GM19043 (cell line): Measurements from ENCODE around the gene TOGARAM1.
"Not testable (repeated sequence)": the region's sequence is repeated elsewhere in the genome, so short reads cannot be mapped to it uniquely, and the experiment has no call there.

Source experiments
- ATAC-seq: cut with Tn5 transposase; IDR thresholded peaks from one replicate; pipeline ENCODE4 v1.9.1; 2021; ENCODE audit warnings: low read depth; ENCODE audit not compliant: unreplicated experiment

TOGARAM1 gene

GRCh38 chr14:45034730-45035129 is 72.7 kb downstream of the TOGARAM1 start:
- no peak for ATAC-seq

DNA sequence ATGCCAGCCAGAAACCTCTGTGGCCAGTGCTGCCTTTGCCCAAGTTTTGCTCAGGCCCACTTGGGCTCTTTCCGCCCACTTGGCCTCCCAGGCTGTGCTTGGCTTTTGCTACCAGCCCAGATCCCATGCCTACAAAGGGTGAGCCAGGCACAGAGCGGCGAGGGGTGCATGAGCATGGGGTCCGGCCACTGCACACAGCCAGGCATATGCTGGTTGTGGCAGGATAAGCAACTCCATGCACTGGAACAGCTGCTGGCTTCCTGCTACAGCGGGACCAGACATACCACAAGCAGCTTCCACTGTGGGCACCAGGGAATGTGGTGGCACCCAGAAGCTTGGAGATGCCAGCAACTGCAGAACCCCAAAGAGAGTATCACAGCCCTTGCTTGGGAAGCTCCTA is 76.3 kb downstream of the TOGARAM1 start:
- no peak for ATAC-seq

DNA sequence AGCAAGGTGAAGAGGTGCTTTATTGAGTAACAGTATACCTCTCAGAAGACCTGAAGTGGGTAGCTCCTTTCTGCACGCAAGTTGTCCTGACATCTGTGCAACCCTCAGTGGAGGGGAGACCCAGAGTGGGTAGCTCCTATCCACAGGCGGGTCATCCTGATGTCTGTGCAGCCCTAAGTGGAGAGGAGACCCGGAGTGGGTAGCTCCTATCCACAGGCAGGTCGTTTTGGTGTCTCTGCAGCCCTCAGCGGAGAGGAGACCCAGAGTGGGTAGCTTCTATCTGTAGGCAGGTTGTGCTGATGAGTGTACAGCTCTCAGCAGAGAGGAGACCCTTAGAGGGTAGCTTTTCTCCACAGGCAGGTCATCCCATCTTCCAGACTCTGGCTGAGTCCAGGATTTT is 76.9 kb downstream of the TOGARAM1 start:
- ATAC-seq: no peak

DNA sequence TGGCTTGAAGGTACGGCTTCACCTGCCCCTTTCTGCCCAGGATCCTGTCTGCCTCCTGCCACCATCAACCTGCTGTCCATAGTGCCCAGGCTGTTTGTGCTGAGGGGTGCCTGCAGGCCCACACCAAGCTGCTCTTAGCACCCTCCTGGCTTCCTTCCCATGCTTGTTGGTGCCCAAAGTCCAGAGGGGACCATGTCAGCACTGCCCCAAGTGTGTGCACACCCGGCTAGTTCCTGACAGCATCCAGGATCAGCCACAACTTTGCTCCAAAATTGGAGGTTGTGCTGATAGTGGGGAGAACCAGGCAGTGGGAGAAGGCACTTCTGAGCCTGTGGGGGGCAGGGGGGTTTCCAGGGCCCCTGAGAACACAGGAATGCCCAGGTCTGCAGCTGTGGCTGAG is 77.4 kb downstream of the TOGARAM1 start:
- ATAC-seq: no peak

- no peak for ATAC-seq
Measured at GRCh38 chr14:45041641-45042040, 79.7 kb downstream of the TOGARAM1 start.

DNA sequence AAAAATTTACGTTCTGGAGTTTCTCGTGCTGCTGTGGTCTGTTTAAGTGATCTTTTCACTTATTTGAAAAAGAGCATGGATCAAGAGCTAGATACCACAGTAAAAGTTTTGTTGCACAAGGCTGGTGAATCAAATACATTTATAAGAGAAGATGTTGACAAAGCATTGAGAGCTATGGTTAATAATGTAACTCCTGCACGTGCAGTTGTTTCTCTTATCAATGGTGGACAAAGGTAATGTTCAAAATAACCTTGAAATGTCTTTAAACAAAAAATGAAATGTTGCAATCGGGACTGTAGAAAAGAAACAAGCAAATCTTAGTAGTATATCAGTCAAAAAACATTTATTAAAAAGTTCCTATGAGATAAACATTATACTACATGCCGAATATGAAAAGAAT is 82.6 kb downstream of the TOGARAM1 start:
- ATAC-seq: no peak

DNA sequence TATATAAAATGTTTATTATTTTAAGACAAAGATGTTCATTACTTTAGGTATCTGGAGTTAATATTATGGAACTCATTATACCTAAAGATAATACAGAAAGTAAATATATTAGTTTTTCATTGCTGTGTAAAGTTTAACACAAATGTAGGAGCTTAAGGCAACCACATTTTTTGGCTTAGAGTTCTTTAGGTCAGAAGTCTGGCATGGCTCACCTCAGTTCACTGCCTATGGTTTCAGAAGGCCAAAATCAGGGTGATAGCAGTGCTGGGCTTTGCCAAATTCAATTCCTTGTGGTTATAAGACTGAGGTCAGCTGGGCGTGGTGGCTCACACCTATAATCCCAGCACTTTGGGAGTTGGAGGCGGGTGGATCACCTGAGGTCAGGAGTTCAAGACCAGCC is 86.4 kb downstream of the TOGARAM1 start:
- ATAC-seq: no peak

DNA sequence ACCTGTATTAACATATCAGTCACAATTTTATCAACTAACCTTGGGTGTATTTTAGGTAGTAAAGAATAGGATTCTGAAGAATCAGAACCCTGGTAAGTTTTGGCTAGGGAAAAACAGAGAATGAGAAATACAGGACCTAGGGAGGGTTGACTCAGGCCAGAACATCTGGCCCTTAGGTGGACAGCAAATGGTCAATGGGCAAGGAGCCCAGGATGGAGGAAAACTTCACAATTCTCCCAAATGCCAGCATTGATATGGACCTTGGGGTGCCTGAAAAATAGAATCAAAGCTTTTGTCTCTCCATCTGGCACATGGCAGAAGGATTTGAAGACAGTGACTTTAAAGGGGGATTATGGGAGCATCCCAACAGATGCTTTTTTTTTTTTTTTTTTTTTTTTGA is 89.2 kb downstream of the TOGARAM1 start:
- ATAC-seq: no peak

- ATAC-seq: no peak
Measured at GRCh38 chr14:45051896-45052295, 89.9 kb downstream of the TOGARAM1 start.

DNA sequence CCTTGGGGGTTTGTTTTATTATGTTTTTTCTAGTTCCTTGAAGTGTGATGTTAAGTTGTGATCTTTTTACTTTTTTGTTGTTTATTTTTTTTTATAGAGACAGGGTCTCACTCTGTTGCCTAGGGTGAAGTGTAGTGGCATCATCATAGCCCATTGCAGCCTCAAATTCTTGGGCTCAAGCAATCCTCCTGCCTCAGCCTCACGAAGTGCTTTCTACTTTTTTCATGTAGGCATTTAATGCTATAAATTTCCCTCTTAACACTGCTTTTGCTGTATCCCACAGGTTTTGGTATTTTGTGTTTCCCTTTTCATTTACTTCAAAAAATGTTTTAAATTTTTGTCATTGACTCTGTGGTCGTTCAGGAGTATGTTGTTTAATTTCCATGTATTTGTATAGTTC is 95.4 kb downstream of the TOGARAM1 start:
- no peak for ATAC-seq

- ATAC-seq: no peak
Measured at GRCh38 chr14:45057881-45058364, 95.9 kb downstream of the TOGARAM1 start.

DNA sequence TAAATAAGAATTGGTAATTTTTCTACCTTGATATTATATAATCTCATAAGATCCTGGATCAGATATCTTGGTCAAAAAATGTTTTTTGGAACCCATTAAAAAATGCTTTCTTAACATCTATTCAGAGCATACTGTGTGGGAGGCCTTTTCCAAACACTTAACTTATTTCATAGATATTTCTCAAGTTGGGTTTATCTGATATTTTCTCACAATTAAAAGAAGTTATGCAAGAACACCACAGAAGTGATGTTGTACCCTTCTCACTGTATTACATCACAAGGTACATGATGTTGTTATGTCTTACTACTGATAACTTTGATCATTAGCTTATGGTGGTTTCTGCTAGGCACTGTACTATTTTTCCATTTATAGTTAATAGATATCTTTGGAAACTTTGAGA is 98.6 kb downstream of the TOGARAM1 start:
- ATAC-seq: no peak

GRCh38 chr14:45065540-45065939 is 103.5 kb downstream of the TOGARAM1 start:
- ATAC-seq: no peak

GRCh38 chr14:45065956-45066355 is 104.0 kb downstream of the TOGARAM1 start:
- ATAC-seq: no peak

- no peak for ATAC-seq
Measured at GRCh38 chr14:45066667-45067066, 104.7 kb downstream of the TOGARAM1 start.

- no peak for ATAC-seq
Measured at GRCh38 chr14:45068396-45068795, 106.4 kb downstream of the TOGARAM1 start.

DNA sequence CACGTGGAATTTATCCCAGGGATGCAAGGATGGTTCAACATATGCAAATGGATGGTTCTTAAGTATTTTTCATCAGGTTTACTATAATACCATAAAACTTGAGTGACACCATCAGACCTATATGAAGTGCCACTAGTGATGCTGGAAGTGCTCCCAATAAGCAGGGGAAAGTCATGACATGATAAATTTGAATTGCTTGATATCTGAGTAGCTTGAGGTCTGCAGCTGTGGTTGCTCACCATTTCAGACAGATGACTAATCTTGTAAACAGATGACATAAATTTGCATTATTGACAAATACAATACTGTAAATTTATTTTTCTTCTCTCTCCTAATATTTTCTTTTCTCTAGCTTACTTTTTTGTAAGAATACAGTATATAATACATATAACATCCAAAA is 108.2 kb downstream of the TOGARAM1 start:
- ATAC-seq: no peak

DNA sequence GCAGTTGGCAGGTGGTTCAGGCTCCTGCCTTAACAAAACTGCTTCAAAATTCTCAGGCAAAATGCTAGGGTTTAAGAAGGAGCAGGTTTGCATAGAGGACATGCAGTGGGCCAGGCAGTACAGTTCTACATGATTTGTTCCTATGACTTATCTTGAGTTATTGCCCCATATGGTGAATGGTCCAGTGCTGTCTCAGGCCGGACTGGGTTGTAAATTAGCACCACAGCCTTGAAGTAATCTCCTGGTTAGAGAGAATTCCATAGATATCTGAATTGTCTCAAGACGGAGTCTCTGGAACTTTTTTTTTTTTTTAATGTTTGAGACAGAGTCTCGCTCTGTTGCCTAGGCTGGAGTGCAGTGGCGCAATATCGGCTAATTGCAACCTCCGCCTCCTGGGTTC is 110.1 kb downstream of the TOGARAM1 start:
- no peak for ATAC-seq

GRCh38 chr14:45073231-45073879 is 111.4 kb downstream of the TOGARAM1 start:
- ATAC-seq: no peak

GRCh38 chr14:45078323-45078722 is 116.3 kb downstream of the TOGARAM1 start:
- ATAC-seq: no peak

- not testable (repeated sequence) for ATAC-seq
Measured at GRCh38 chr14:45080416-45080968, 118.5 kb downstream of the TOGARAM1 start.

- ATAC-seq: not testable (repeated sequence)
Measured at GRCh38 chr14:45081096-45081495, 119.1 kb downstream of the TOGARAM1 start.

- no peak for ATAC-seq
Measured at GRCh38 chr14:45082420-45082819, 120.4 kb downstream of the TOGARAM1 start.
